Ammon's horn (tissue), 1 donor: ENCODE measurements around the gene AURKAIP1.
A peak's percentile ranks its signal among the peaks of the same experiment; 100 is the strongest.
"Not testable (repeated sequence)": the region's sequence is repeated elsewhere in the genome, so short reads cannot be mapped to it uniquely, and the experiment has no call there.

Experiments
- DNase-seq: peaks from one replicate; pipeline ENCODE4 v3.0.0-alpha.2; 2016; ENCODE audit warnings: low spot score

Gene AURKAIP1

DNA sequence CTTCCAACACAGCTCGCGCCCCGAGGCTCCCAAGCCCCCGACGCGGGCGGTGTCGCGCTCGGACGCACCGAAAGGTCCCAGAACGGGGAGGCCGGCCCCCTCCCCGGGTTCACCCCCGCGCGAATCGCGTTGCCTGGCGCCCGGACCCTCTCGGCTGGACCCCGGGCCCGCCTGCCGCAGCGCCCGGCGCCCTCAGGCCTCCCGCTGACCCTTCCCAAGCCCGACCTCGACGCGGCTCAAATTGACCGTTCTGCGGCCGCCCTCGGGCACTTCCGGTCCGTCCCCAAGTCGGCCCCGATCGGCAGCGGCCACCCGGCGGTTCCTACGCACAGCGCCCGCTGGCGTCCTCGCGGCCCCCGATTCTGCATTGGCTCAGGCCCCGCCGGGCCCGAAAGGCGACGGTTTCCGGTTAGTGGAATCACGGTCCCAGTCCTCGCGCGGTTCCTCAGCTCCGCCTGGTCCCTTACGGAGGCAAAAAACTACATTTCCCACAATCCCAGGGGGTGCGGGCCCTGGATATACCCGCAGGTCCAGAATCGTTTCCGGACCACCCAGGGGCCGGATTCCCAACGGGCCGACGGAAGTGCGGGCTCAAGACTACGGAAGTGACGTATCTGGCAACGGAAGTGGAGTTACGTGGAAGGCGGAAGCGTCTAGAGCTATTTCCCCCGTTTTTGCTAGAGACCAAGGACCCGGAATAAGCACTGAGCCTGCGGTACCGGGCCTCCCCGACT, at the start of gene AURKAIP1:
Gene AURKAIP1 (minus strand): TSS at position 279 of the 734 bp plus-strand sequence. CDS start 451 bp downstream, outside the sequence.
- peak; percentile 99 for DNase-seq

DNA sequence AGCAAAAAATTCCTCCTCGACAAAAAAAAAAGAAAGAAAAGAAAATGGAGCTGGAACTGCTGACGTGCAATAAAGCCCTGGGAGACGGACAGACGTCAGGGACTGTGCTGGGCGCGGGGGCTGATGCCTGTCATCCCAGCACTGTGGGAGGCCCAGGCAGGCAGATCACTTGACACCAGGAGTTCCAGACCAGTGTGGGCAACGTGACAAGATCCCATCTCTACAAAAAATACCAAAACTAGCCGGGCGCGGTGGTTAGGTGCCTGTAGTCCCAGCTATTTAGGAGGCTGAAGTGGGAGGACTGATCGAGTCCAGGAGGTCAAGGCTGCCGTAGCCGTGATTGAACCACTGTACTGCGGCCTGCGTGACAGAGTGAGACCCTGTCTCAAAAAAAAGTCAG, 49.7 kb upstream of the AURKAIP1 start:
- DNase-seq = no peak

DNA sequence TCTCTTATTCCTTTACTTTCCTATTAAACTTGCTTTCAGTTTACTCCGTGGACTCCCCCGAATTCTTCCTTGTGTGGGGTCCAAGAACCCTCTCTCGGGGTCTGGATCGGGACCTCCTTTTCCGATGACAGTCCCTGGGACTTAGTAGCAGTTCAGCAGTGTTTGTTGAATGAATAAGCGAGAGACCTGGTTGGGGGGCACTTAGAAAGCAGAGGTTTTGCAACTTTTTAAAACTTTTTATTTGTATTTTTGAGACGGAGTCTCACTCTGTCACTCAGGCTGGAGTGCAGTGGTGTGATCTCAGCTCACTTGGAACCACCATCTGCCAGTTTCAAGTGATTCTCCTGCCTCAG, 48.2 kb upstream of the AURKAIP1 start:
- DNase-seq = no peak

DNA sequence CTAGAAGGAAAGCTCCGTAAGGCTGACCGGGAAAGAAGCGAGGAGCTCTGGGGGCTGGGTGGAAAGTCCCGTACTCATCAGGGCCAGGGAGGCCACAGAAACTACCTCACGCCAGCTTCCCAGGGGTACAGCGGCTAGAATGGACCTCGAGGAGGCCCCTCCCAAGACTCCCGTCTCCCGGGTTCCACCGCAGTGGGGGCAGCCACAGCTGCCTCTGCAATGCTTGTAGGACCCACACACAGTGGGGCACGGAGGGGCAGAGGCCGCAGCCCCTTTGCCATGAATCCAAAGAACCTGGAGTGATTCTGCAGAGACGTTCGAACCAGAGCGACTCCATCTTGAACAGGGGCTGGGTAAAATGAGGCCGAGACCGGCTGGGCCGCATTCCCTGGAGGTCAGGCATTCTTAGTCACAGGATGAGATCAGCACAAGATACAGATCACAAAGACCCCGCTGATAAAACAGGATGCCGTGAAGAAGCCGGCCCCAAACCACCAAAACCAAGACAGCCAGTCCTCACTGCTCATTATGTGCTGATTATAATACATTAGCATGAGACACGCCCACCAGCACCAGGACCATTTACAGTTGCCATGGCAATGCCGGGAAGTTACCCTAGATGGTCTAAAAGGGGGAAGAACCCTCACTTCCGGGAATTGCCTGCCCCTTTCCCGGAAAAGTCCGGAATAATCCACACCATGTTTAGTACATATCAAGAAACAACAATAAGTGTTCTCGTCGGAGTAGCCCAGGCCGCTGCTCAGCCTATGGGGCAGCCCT, 47.6 kb upstream of the AURKAIP1 start:
- no peak for DNase-seq

DNA sequence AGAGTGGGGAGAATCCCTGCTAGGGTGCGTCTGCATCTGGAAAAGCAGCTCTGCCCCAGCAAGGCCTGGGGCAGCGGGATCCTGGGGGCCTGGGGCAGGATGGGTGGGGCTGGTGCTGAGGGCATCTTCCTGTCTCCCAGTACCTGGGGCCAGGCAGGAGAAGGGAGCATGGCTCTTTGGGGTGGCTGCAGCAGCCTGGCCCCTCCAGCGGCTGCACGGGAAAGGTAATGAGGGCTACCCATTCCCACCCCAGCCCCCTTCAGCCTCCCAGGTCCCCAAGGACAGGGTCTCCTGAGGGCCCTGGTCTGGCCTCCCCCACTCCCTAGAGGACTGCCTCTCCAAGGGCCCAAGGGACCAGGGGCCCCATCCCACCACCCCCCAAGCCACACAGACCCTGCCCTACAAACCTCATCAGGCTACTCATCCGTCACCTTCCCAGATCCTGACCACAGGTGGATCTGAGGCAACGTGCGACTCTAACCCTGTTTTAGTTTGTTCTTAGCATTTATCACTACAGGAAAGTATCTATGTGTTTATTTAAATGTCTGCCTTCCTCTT, 47.0 kb upstream of the AURKAIP1 start:
- no peak for DNase-seq

DNA sequence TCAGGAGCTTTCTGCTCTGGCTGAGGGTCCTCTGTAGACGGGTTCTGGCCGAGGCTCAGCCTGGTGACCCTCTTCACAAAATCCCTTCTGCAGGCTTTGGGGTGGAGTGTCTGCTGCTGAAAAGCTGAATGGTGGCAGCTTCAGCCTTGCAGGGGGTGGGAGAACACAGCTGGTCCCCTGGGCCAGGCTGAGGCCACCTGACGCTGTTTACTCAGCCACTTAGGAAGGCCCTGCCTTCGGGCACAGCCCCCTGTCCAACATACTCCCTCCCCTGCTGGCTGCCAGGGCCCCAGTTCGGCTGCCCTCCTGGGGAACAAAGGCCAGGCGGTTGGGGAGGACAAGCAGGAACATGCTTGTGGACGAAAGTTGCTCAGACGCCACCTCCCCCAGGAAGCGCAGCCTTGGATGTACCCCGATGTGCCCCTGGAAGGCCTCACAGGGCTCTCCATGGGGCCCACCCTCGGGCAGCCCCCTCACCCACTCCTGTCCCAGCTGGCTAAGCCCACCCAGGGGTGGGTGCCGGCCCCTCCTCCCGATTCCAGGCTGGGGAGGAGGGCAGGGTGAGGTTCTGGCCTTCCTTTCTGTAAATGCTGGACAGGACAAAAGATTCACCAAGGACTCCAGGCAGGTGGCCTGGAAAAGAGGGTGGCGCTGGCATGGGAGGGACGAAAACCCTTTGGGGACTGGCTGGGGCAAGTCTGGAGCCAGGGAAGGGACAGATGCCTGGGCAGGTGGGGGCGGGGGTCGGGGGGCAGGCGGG, 46.3 kb upstream of the AURKAIP1 start, which contains the start of gene ANKRD65:
Gene ANKRD65 (minus strand): TSS at position 130 of the 760 bp plus-strand sequence. CDS start 271 bp downstream, outside the sequence.
- DNase-seq = peak; percentile 72

DNA sequence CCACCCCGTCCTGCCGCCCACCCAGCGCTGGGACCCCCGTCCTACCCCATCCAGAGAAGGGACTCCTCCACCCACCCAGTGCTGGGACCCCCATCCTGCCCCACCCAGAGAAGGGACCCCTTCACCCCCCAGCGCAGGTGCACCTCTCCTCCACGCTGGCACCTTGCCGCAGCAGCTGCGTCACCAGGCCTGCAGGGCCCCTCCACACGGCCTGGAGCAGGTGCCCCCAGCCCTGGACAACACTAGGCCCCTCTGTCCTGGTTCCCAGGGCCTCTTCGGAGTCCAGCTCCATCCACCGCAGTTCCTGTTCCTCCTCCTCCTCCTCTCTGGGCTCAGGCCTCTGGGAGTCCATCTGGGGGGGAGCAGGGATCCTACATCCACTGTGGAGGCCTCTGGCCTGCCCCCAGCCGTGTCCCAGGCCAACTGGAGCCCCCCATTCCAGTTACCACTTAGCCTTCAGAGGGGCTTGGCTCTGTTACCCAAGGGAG, 45.7 kb upstream of the AURKAIP1 start:
- DNase-seq = no peak

DNA sequence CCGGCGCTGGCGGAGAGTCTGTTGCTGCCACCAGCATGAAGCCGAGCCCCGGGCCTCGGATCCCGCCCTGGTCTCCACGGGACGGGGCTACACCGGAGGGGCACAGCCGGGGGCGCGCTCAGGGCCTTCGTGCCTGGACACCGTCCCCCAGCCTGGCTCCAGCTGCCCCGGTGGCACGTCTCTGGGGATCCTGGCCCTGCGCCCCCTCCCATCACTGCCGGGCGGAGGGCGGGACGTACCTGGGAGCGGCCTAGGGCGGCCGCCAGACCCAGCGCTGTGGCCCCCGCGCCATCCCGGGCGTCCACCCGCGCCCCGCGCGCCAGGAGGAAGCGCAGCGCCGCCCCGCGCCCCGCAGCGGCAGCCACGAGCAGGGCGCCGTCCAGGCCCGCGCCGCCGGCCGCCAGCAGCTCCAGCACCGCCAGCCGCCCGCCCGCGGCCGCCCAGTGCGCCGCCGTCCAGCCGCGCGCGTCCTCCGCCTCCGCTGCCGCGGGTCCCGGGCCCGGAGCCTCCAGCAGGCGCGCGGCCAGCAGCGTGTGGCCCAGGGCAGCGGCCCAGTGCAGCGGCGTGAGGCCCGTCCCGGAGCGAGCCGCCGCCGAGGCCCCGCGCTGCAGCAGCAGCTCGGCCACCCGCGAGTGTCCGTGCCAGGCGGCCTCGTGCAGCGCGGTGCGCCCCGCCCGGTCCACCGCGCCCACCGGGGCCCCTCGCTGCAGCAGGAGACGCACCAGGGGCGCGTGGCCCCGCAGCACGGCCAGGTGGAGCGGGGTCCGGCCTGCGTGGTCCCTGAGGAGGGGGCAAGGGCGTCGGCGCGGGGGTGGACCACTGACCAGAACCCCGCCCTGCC, 45.0 kb upstream of the AURKAIP1 start:
- DNase-seq = no peak

DNA sequence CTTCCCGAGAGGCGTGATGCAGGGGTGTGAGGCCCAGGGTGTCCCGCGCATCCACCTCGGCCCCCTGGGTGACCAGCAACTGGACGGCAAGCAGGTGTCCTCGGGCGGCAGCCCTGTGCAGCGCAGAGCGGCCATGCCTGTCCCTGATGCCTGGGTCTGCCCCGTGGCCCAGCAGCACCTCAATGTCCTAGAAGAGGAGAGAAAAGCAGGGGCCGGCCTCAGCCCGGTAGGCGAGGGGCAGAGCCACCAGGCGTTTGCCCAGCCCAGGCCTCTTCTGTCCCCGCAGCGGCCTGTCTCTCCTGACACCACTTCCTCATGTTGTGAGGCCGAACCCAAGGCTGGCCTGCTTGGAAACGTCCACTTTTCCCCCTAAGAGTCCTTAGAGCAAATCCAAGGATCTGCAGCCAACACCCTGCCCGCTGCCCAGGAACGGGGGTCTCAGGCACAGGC, 44.4 kb upstream of the AURKAIP1 start:
- no peak for DNase-seq

DNA sequence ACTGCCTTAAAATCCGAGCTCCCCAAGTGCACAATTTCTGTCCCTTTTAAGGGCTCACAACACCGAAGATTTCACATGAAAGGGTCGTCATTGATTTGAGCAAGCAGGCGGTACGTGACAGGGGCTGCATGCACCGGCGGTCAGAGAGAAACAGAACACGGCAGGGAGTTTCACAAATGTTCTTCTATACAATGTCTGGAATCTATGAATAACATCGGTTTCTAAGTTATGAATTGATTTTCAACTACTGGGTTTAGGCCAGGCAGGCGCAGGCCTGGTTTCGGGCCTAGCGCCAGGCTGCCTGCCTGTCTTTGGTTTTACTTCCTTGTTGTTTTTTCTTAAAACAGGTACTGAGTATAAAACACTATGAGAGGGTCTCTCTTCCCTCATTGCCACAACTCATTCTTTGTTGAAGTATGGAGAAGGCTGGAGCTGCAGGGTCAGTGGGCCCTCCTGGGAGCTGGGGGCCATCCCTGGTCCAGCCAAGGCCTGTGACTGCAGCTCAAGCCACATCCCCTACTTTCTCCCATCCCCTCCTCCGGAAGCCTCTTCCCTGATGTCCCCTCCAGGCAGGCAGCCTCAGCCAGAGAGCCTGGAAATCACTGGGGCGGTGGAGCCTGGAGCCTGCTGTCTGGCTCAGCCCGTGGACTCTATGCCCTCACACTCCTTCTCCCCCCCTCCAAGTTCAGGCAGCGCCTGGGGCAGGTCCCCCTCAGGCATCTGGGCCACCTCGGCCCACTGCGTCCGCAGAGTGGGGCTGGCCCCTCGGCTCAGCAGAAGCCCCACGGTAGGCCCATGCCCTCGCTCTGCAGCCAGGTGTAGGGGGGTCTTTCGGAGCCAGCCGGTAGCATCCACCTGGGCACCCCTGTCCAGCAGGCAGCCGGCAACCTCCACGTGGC, 43.7 kb upstream of the AURKAIP1 start:
- DNase-seq = no peak

DNA sequence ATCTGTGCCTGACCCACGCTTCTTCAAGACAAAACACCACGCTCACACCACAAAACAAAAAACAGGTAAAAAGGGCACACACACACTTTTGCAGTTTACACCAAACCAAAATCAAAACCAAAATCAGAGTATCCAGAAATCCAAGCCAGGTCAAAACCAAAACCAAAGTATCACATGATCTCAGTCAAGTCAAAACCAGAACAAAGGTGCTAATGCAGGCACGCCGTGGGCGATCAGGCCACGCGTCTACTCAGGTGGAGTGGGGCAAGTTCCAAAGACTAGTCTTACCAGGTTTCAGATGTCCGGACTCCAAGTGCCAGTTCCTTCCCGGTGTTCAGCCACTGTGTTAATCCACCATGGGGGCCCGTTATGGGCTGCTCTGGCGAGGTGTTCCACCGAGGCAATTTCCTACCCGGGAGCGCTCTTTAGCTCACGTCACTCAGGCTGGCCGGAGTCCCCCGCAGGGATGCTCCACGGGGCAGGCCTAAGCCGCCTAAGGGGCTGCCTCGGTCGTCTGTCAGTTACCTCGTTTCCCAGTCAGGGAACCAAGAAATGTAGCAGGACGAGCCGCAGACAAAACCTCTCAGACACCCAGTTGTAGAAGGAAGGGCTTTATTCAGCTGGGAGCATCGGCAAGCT, 42.9 kb upstream of the AURKAIP1 start:
- DNase-seq = not testable (repeated sequence)

DNA sequence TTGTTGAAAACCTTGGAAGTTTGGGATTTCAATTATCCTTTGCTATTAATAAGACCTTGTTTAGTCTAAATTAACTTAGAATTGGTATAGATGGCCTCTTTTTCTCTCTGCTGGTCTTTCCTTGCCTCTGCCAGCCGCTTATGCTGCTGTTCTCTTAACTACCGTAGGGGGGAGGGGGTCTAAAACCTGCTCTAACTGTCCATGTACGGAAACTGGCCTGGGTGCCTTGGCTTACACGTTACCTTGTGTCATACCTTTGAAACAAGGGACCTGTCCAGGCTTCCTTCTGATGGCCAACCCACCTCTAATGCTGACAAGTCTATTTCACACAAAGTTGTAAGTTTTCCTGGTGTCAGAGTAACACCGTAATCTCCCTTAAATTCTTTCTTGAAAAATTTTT, 42.4 kb upstream of the AURKAIP1 start:
- not testable (repeated sequence) for DNase-seq

DNA sequence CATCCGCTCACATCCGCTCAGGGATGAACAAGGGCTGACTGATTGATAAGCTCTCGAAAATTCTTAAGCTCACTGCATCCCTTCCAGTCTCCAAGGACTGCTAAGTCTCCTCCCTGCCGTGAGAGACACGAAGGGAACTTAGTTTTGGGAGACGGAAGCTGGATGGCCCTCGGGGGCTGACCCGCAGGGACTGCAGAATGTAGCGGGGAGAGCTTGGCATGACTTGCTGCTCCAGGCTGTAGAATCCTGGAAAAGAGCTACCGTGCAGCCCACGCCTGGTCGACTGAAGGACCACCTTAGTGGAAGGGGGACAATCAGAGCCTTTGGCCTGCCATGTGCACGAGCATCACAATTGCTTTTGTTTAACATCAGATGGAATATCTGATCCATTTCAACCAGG, 40.7 kb upstream of the AURKAIP1 start:
- no peak for DNase-seq

DNA sequence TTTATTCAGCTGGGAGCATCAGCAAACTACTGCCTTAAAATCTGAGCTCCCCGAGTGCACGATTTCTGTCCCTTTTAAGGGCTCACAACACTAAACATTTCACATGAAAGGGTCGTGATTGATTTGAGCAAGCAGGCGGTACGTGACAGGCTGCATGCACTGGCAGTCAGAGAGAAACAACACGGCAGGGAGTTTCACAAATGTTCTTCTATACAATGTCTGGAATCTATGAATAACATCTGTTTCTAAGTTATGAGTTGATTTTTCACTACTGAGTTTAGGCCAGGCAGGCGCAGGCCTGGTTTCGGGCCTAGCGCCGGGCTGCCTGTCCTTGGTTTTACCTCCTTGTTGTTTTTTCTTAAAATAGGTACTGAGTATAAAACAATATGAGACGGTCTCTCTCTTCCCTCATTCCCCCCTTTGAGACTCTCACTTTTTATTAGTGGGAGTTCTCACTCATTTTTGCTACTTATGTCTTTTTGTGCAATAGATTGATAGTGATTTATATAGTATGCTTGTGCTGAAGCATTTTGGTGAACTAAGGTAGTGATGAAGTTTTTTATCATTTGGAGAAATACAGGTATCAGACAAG, 37.4 kb upstream of the AURKAIP1 start:
- not testable (repeated sequence) for DNase-seq

DNA sequence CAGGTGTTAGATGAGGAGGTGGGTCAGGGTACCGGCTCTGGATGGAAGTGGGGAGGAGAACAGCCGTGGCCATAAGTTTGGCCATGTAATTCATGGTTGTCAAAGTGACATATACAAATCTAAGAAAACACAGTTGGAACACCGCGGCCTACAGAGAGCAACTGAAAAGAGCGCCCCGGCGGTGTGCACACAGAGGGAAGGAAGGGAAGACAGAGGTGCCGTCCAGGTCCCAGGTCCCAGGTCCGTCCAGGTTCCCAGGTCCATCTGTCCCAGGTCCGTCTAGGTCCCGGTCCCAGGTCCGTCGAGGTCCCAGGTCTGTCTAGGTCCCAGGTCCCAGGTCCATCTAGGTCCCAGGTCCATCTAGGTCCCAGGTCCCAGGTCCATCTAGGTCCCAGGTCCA, 36.6 kb upstream of the AURKAIP1 start:
- no peak for DNase-seq

DNA sequence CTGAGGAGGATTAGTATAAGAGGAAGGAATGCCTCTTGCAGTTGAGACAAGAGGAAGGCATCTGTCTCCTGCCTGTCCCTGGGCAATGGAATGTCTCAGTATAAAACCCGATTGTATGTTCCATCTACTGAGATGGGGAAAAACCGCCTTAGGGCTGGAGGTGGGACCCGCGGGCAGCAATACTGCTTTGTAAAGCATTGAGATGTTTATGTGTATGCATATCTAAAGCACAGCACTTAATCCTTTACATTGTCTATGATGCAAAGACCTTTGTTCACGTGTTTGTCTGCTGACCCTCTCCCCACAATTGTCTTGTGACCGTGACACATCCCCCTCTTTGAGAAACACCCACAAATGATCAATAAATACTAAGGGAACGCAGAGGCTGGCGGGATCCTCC, 35.2 kb upstream of the AURKAIP1 start:
- DNase-seq = not testable (repeated sequence)

DNA sequence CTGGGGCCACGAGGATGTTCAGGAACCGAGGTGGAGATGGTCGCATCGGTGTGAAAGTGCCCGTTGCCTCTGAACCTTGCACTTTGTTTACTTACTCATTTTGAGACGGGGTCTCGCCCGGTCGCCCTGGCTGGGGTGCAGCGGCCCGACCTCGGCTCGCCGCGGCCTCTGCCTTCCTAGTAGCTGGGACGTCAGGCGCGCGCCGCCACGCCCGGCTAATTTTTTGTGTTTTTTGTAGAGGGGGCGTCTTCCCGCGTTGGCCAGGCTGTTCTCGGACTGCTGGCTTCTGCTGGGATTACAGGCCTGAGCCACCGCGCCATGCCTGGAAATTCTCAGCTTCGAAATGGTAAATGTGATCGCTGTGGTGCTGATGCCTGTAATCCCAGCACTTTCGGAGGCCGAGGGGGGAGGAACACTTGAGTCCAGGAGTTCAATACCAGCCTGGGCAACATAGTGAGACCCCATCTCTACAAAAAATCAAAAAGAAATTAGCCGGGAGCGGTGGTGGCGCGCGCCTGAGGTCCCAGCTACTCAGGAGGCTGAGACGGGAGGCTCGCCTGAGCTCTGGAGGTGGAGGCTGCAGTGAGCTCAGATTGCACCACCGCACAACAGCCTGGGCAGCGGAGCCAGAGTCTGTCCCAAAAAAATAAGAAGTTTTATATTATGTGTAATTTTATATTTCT, 32.8 kb upstream of the AURKAIP1 start:
- DNase-seq = no peak

DNA sequence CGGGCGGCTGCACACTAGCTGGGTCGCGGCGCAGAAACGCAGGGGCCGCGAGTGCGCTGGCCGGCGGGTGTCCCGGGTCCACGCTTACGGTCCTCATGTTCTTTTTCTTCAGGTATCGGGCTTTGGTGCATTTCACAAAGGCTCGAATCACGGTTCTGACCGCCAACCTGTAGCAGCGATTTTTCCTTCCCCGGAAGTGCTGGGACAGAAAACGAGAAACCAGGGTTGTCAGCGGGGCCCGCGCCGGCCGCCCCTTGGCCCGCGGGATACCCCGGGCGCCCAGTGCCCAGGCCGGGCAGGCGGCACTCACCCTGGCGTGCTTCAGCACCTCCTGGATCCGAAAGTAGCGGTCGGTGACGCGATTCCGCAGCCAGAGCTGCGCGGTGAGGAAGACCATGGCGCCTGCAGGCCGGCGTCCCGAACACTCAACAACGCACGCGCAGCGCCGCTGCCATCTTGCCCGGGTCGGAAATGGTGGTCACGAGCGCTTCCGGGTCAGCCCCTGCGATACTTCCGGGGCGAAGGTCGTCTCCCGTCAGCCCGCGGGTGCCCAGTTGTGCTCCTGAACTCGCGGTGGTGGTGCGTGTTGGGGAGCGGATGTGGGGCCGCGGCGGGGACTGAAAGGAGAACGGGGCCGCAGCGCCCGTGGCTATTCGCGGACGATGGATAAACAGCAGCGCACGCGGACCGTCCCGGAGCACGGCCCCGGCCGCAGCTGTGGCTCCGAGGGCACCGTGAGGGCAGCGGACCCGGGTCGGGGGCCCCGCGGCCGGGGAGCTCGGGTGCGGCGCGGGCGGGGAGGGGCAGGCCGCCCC, 32.0 kb upstream of the AURKAIP1 start, which contains the start of gene MRPL20:
Gene MRPL20 (minus strand): TSS at position 473 of the 815 bp plus-strand sequence. CDS start 76 bp downstream, at position 397.
- peak; percentile 94 for DNase-seq
